Stimulated activated CD4-positive, alpha-beta T cell treated with anti-CD3 and anti-CD28 coated beads, Interleukin-15, amount 100 ng/mL, for 1 hour (primary cell): ENCODE data around the gene CDHR2.
"Not testable (repeated sequence)": the region's sequence is repeated elsewhere in the genome, so short reads cannot be mapped to it uniquely, and the experiment has no call there.

ENCODE experiments used
- DNase-seq, 2 donors: peaks; one replicate each; pipeline ENCODE4 v3.0.0-alpha.2; 2020; ENCODE audit warnings: low read depth in 1 of 2, low spot score in 1 of 2

Gene CDHR2

GRCh38 chr5:176595386-176595943 is 46.3 kb downstream of the CDHR2 start:
- no peak for DNase-seq

- DNase-seq = no peak
These were observed 47.0 kb downstream of the CDHR2 start for GRCh38 chr5:176596069-176596644.

DNA sequence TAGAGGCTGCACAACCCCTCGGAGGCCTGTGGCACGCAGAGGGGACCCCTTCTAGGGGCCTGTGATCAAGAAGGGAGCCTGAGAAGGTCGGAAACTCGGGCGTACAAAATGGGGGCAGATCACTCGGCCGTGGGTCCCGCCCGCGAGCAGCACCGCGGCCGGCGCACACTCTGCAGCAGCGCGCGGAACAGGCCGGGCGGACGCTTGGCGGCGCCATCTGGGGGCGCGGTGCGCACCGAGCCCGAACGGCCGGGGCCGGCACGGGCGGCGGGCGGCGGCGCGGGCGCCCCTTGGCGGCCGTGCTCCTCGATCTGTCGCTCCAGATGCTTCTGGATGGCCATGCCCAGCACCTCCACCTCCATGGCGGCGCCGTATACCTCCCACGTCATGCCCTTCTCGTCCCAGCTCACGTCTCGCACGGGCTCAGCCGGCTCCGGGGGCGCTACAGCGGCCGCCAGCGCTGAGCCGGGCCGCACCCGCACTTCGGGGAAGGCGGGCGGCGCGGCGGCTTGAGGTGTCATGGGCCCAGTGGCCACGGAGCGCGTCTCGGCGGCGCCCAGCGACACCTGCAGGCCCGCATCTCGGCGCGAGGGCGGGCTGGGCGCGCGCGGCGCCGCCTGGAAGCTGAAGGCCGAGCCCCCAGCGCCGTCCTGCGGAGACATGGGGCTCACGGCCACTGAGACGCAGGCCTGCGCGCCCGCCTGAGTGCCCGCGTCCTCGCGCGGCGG is 47.7 kb downstream of the CDHR2 start:
- DNase-seq = peak; percentile 58 to 59

- DNase-seq = no peak
These were observed 48.6 kb downstream of the CDHR2 start for GRCh38 chr5:176597417-176598389.

DNA sequence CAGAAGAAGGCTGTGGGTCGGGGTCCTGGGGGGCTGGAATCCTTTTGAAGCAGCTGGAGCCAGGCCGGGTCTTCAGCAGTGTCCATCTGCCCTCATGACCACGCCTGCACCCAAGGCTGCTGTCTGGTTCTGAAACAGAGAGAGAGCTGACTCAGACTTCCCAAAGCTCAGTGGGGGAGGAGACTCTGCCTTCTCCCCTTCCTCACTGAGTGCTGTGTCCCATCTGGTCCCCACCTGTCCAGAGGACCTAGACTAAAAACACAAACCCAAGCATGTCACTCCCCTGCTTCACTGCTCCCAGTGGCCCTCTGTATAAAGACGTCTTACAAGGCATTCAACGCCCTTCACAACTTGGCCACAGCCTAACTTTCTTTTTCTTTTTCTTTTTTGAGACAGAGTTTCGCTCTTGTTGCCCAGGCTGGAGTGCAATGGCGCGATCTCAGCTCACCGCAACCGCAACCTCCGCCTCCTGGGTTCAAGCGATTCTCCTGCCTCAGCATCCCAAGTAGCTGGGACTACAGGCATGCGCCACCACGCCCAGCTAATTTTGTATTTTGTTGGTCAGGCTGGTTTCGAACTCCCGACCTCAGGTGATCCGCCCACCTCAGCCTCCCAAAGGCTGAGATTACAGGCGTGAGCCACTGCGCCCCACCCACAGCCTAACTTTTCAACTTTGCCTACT is 50.7 kb downstream of the CDHR2 start:
- DNase-seq = not testable (repeated sequence)

DNA sequence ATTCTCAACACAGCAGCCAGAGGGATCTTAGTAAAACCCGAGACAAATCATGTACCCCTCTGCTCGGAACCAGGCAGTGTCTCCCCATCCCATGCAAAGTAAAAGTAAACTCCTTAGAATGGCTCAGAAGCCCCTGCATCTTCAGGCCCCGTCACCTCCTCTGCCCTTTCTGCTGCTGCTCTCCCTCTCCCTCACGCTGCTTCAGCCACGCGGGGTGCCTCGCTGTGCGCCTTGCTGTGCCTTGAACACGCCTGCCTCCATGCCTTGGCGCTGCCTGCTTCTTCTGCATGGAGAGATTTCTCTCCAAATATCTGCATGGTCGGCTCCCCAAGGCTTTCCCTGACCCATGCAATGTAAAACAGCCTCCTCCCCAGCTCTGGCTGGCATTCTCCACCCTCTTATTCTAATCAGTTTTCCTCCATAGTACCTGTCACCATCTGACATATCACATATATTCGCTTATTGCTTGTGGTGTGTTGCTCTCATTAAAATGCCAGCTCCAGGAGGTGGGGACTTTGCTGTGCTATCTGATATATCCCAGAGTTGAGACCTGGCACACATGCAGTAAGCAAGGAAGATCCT is 52.9 kb downstream of the CDHR2 start:
- DNase-seq = no peak

DNA sequence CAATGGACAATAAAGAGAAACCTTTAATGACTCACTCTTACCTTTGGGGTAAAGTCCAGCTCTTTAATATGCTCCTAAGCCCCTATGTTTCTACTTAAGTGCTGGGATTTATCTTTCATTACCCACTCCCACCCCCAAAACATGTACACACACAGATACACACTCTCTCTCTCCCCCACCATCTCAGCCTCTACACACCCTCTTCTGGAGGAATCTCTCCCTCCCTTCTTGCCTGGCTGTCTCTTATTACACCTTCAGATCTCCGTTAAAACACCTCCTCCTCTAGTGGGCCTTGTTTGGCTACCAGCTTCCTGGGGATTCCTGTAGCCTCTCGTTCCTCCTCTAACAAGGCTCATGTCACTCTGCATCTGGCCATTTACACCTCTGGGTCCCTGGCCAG is 53.9 kb downstream of the CDHR2 start:
- DNase-seq = no peak

GRCh38 chr5:176606032-176606431 is 56.9 kb downstream of the CDHR2 start:
- DNase-seq = no peak

GRCh38 chr5:176606875-176607274 is 57.7 kb downstream of the CDHR2 start:
- DNase-seq = no peak

DNA sequence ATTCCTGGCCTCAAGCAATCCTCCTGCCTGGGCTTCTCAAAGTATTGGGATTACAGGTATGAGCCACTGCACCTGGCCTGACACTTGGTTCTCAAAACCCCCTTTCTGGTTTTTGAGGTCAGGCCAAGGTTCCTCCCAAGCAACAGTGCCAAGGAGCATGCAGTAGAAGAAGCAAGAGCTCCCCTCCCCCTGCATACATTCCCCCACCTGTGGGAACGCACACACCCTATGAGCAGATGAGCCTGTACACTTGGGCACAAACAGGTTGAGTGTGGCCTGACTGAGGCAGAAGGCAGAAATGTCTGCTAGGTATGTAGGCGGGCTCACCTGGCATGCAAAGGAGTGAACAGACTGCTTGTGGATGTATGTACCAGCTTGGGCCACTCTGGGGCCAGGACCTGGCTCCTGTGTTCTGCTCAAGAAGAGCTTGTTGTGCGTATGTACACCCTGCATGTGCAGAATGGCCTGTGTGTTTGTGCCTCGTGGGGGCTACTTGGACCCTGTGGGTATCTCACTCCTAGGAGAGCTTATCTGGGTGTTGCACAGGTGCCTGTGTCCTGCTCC is 59.1 kb downstream of the CDHR2 start:
- no peak for DNase-seq

GRCh38 chr5:176608937-176609723 is 60.0 kb downstream of the CDHR2 start:
- DNase-seq = no peak

- DNase-seq = peak; percentile 30 to 57
These were observed 60.7 kb downstream of the CDHR2 start, which contains the start of gene GPRIN1 for GRCh38 chr5:176609724-176610434. Gene GPRIN1, minus strand, starts transcription at chr5:176610156. Its CDS starts 10,322 bp downstream, at chr5:176599834.

DNA sequence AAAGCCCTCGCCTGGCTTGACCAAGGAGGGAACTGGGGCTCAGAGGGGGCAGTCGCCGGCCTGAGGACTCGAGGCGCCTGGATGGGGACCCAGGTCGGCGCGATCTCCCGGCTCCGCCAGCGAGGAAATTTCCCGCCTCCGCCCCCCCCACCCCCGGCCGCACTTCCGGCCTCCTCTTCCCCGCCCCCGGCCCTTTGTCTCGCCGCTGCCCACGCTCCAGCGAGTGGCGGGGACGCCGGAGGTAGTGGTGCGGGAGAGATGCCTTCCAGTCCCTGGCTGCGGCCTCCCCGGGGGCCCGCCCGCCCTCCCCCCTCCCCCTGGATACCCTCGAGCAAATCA is 61.3 kb downstream of the CDHR2 start:
- no peak for DNase-seq

- DNase-seq = no peak
These were observed 62.3 kb downstream of the CDHR2 start for GRCh38 chr5:176611435-176611834.

DNA sequence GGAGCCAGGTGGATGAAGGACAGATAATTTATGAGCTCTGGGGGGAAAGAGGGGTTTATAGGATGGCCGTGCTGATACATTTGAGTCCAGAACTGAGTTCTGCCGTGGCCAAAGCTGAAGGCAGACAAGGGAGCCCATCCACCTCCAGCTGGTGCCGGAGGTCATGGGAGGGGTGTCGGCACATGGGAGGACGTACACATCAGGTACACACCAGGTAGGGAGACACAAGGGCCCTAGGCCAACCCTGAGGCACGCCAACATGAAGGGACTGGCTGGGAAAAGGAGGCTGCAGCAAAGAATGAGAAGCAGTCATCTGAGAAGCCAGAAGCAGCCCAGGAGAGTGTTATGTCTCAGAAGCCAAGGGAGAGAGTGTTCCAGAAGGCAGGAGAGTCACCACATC is 62.9 kb downstream of the CDHR2 start:
- DNase-seq = no peak

DNA sequence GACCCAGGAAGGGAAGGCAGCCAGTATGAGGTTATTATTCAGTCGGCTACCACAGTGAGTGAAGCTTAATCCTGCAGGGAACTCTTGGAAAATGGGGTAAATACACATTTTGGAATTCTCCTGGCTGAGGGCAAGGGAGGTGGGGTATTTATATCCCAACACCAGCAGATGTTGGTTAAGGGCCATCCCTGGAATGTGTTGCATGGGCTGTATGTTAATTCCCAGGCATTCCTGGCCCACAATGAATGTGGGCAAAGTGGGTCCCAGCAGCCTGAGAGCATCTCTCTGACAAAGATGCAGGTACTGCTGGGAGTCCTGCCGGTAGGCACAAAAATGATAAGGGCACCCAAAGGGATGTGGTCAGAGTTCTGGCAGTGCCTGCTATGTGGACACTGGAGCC is 63.7 kb downstream of the CDHR2 start:
- DNase-seq = no peak

DNA sequence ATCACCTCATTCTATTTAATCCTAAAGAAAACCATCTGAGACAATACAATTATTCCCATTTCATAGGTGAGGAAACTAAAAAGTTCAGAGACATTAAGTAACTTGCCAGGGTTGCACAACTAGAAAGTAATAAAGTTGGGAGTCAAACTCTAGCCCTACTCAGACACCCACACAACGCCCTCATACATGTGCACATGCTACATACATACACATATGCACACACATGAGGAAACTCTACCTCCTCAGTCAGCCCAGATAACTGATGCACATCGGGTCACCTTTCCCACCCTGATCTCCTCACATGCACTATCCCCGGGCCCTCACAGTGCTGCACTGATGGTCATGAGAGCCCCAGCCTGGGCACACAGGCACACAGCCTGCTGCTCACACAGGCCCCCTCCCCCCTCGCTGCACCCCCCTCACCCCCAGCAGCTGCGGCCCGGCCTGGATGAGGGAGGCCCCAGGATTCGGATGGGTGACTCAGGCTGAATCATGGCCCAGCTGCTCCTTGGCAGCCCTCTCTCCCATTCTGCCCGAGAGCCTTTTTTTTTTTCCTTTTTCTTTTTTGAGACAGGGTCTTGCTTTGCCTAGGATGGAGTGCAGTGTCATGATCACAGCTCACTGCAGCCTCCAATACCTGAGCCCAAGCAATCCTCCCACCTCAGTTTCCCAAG is 65.8 kb downstream of the CDHR2 start:
- no peak for DNase-seq

GRCh38 chr5:176616511-176616910 is 67.4 kb downstream of the CDHR2 start:
- no peak for DNase-seq
